ENCODE measurements around the gene CCDC88B.

The CCDC88B gene

DNA sequence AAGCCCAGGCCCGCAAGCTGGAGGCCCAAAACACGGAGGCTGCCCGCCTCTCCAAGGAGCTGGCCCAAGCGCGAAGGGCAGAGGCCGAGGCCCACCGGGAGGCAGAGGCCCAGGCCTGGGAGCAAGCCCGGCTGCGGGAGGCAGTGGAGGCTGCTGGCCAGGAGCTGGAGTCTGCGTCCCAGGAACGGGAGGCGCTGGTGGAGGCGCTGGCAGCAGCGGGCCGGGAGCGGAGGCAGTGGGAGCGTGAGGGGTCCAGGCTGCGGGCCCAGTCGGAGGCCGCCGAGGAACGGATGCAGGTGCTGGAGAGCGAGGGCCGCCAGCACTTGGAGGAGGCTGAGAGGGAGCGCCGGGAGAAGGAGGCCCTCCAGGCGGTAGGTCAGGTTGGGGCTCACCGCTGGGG is 4.8 kb downstream of the CCDC88B start:
- no peak overlapping the region for H3K4me3 ChIP-seq (ENCODE audit: low read length)
- TF ChIP-seq, protein P1, sequence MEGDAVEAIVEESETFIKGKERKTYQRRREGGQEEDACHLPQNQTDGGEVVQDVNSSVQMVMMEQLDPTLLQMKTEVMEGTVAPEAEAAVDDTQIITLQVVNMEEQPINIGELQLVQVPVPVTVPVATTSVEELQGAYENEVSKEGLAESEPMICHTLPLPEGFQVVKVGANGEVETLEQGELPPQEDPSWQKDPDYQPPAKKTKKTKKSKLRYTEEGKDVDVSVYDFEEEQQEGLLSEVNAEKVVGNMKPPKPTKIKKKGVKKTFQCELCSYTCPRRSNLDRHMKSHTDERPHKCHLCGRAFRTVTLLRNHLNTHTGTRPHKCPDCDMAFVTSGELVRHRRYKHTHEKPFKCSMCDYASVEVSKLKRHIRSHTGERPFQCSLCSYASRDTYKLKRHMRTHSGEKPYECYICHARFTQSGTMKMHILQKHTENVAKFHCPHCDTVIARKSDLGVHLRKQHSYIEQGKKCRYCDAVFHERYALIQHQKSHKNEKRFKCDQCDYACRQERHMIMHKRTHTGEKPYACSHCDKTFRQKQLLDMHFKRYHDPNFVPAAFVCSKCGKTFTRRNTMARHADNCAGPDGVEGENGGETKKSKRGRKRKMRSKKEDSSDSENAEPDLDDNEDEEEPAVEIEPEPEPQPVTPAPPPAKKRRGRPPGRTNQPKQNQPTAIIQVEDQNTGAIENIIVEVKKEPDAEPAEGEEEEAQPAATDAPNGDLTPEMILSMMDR (conservative IDR thresholded peaks at IDR 0.05; ENCODE audit: low read length) = no peak
- no peak for DNase-seq (ENCODE audit: low read depth)

DNA sequence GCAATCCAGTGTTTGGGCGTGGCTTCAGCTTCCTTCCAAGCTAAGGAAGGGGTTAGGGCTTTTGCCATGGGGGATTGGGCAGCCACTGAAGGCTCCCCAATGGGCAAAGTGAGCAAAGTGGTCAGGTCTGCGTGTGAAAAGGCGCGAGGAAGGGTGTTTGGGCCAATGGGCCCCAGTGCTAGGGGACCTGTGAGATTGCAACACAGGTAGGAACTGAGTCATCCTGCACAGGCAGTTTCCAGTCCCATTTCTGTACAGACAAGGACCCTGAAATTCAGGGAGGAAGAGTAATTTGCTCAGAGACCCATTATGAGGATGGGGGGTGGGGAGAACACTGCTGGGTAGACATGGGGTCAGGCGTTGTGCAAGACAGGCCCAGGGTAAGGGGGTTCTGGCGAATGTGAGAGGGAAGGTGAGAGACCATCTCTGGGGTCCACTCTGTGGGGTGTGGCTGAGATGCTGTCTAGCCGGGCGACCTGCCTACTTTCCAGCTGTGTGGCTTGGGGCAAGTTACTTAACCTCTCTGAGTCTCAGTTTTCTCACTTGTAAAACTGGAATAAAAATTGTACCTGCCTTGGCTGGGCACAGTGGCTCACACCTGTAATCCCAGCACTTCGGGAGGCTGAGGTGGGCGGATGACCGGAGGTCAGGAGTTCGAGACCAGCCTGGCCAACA is 7.3 kb downstream of the CCDC88B start:
- no peak overlapping the region for H3K4me3 ChIP-seq (ENCODE audit: low read length)
- DNase-seq (ENCODE audit: low read depth) = no peak
- TF ChIP-seq, protein P1 (conservative IDR thresholded peaks at IDR 0.05; ENCODE audit: low read length) = no peak

GRCh38 chr11:64348383-64349024 is 8.5 kb downstream of the CCDC88B start:
- no peak overlapping the region for H3K4me3 ChIP-seq (ENCODE audit: low read length)
- DNase-seq (ENCODE audit: low read depth) = no peak
- TF ChIP-seq, protein P1 (conservative IDR thresholded peaks at IDR 0.05; ENCODE audit: low read length) = no peak

GRCh38 chr11:64349025-64349387 is 9.0 kb downstream of the CCDC88B start:
- H3K4me3 ChIP-seq (ENCODE audit: low read length) = no peak overlapping the region
- no peak for DNase-seq (ENCODE audit: low read depth)
- TF ChIP-seq, protein P1 (conservative IDR thresholded peaks at IDR 0.05; ENCODE audit: low read length) = no peak

DNA sequence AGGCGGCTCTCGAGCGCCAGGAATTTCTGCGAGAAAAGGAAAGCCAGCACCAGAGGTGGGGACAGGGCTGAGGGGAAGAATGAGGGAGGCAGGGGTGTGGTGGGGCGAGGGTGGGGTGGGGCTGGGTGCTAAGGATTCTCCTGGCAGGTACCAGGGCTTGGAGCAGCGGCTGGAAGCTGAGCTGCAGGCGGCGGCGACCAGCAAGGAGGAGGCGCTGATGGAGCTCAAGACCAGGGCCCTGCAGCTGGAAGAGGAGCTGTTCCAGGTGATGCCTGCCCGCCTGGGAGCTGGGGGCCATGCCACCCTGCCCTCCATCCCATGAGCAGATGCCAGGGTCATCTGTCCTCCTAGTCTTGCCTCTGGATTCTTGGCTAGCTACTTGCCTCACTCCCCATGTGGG is 9.4 kb downstream of the CCDC88B start:
- DNase-seq (ENCODE audit: low read depth) = no peak
- TF ChIP-seq, protein P1 (conservative IDR thresholded peaks at IDR 0.05; ENCODE audit: low read length) = no peak
- H3K4me3 ChIP-seq (ENCODE audit: low read length) = no peak overlapping the region

- H3K4me3 ChIP-seq (ENCODE audit: low read length) = no peak overlapping the region
- no peak for DNase-seq (ENCODE audit: low read depth)
- TF ChIP-seq, protein P1 (conservative IDR thresholded peaks at IDR 0.05; ENCODE audit: low read length) = no peak
These were observed 11.2 kb downstream of the CCDC88B start for GRCh38 chr11:64351136-64351631.
